Measurements from ENCODE around the gene KIRREL3. TPM values are rescaled to one million over a fixed set of nuclear protein-coding genes. Genes with fewer than 3 reads are reported as not detected.

KIRREL3 gene
- total and polyA plus RNA-seq, 7 experiments from 2014 or later = not detected

GRCh38 chr11:126578426-126578825 is 422.1 kb downstream of the KIRREL3 start:
- intact Hi-C loops (cut with micrococcal nuclease) = no loop called here
- no peak overlapping the region for H3K4me3 ChIP-seq (ENCODE audit: low read length)
- ATAC-seq = no peak
- Mint-ChIP-seq H3K9me3 (peaks cover 0 to 2% (median 0%) of the 10 kb centered on the region in 11 donors), H3K27me3 (peaks cover 0 to 21% (median 4%) of the 10 kb centered on the region in 5 donors), H3K4me1 (peaks cover 0 to 3% (median 0%) of the 10 kb centered on the region in 7 donors), H3K36me3 (no peaks in the 10 kb centered on the region), H3K27ac (no peak overlapping the region), H3K4me3 (no peak overlapping the region)
- POLR2A ChIA-PET = no interaction called here
- H3K27ac ChIP-seq (ENCODE audit: low read depth, low read length) = no peak overlapping the region
- no peak for DNase-seq
- H3K27me3 ChIP-seq (ENCODE audit: control insufficient read depth in 2 of 2, insufficient read depth in 2 of 2, low read length in 2 of 2) = no peaks in the 10 kb centered on the region
- CTCF ChIA-PET = no interaction called here
- H3K4me1 ChIP-seq (ENCODE audit: control insufficient read depth in 2 of 2, insufficient read depth in 2 of 2, low read length in 2 of 2) = no peaks in the 10 kb centered on the region
- H3K36me3 ChIP-seq (ENCODE audit: control insufficient read depth in 2 of 3, insufficient read depth in 3 of 3, low read length in 3 of 3) = no peaks in the 10 kb centered on the region
- H3K9me3 ChIP-seq (ENCODE audit: control insufficient read depth in 2 of 3, low read length in 3 of 3) = no peaks in the 10 kb centered on the region

- no peak overlapping the region for H3K27ac ChIP-seq (ENCODE audit: low read depth, low read length)
- Mint-ChIP-seq H3K4me1 (peaks cover 0 to 3% (median 0%) of the 10 kb centered on the region in 7 donors), H3K4me3 (no peak overlapping the region), H3K9me3 (peaks cover 0 to 2% (median 0%) of the 10 kb centered on the region in 11 donors), H3K27ac (no peak overlapping the region), H3K27me3 (peaks cover 0 to 21% (median 4%) of the 10 kb centered on the region in 5 donors), H3K36me3 (no peaks in the 10 kb centered on the region)
- H3K27me3 ChIP-seq (ENCODE audit: control insufficient read depth in 2 of 2, insufficient read depth in 2 of 2, low read length in 2 of 2) = no peaks in the 10 kb centered on the region
- POLR2A ChIA-PET = no interaction called here
- no peaks in the 10 kb centered on the region for H3K36me3 ChIP-seq (ENCODE audit: control insufficient read depth in 2 of 3, insufficient read depth in 3 of 3, low read length in 3 of 3)
- CTCF ChIA-PET = no interaction called here
- no peak for DNase-seq
- ATAC-seq = no peak
- intact Hi-C loops (cut with micrococcal nuclease) = no loop called here
- H3K4me1 ChIP-seq (ENCODE audit: control insufficient read depth in 2 of 2, insufficient read depth in 2 of 2, low read length in 2 of 2) = no peaks in the 10 kb centered on the region
- no peaks in the 10 kb centered on the region for H3K9me3 ChIP-seq (ENCODE audit: control insufficient read depth in 2 of 3, low read length in 3 of 3)
- no peak overlapping the region for H3K4me3 ChIP-seq (ENCODE audit: low read length)
Measured at GRCh38 chr11:126578021-126578420, 422.5 kb downstream of the KIRREL3 start.

- Histone ChIP-seq H3K4me1 (ENCODE audit: control insufficient read depth in 2 of 2, insufficient read depth in 2 of 2, low read length in 2 of 2) (no peaks in the 10 kb centered on the region), H3K4me3 (ENCODE audit: low read length) (no peak overlapping the region), H3K9me3 (ENCODE audit: control insufficient read depth in 2 of 3, low read length in 3 of 3) (no peaks in the 10 kb centered on the region), H3K27ac (ENCODE audit: low read depth, low read length) (no peak overlapping the region), H3K36me3 (ENCODE audit: control insufficient read depth in 2 of 3, insufficient read depth in 3 of 3, low read length in 3 of 3) (no peaks in the 10 kb centered on the region), H3K27me3 (ENCODE audit: control insufficient read depth in 2 of 2, insufficient read depth in 2 of 2, low read length in 2 of 2) (peaks cover 0 to 5% of the 10 kb centered on the region in 2 donors)
- Mint-ChIP-seq H3K4me3 (no peak overlapping the region), H3K9me3 (peaks cover 0 to 2% (median 0%) of the 10 kb centered on the region in 11 donors), H3K36me3 (no peaks in the 10 kb centered on the region), H3K4me1 (no peaks in the 10 kb centered on the region), H3K27me3 (peaks cover 0 to 33% (median 3%) of the 10 kb centered on the region in 5 donors), H3K27ac (no peak overlapping the region)
- ChIA-PET POLR2A (no interaction called here), CTCF (no interaction called here)
- DNase-seq (no peak), ATAC-seq (no peak)
- intact Hi-C loops (cut with micrococcal nuclease) = no loop called here
Measured at GRCh38 chr11:126575849-126576248, 424.7 kb downstream of the KIRREL3 start.

GRCh38 chr11:126573325-126573978 is 427.1 kb downstream of the KIRREL3 start:
- Mint-ChIP-seq H3K27me3 (peaks cover 0 to 36% (median 3%) of the 10 kb centered on the region in 5 donors), H3K4me1 (no peaks in the 10 kb centered on the region), H3K36me3 (no peaks in the 10 kb centered on the region), H3K4me3 (no peak overlapping the region), H3K9me3 (peaks cover 0 to 2% (median 0%) of the 10 kb centered on the region in 11 donors), H3K27ac (no peak overlapping the region)
- ChIA-PET CTCF (no interaction called here), POLR2A (no interaction called here)
- H3K9me3 ChIP-seq (ENCODE audit: control insufficient read depth in 2 of 3, low read length in 3 of 3) = no peaks in the 10 kb centered on the region
- H3K27me3 ChIP-seq (ENCODE audit: control insufficient read depth in 2 of 2, insufficient read depth in 2 of 2, low read length in 2 of 2) = peaks cover 0 to 8% of the 10 kb centered on the region in 2 donors
- H3K36me3 ChIP-seq (ENCODE audit: control insufficient read depth in 2 of 3, insufficient read depth in 3 of 3, low read length in 3 of 3) = no peaks in the 10 kb centered on the region
- ATAC-seq (no peak), DNase-seq (no peak)
- intact Hi-C loops (cut with micrococcal nuclease) = no loop called here
- no peak overlapping the region for H3K4me3 ChIP-seq (ENCODE audit: low read length)
- H3K27ac ChIP-seq (ENCODE audit: low read depth, low read length) = no peak overlapping the region
- no peaks in the 10 kb centered on the region for H3K4me1 ChIP-seq (ENCODE audit: control insufficient read depth in 2 of 2, insufficient read depth in 2 of 2, low read length in 2 of 2)

- no peak overlapping the region for H3K27ac Mint-ChIP-seq
- no peak for ATAC-seq
- H3K9me3 Mint-ChIP-seq = peaks cover 0 to 1% (median 0%) of the 10 kb centered on the region in 11 donors
- H3K36me3 ChIP-seq (ENCODE audit: control insufficient read depth in 2 of 3, insufficient read depth in 3 of 3, low read length in 3 of 3) = no peaks in the 10 kb centered on the region
- H3K4me1 Mint-ChIP-seq = no peaks in the 10 kb centered on the region
- H3K4me3 ChIP-seq (ENCODE audit: low read length) = no peak overlapping the region
- H3K27ac ChIP-seq (ENCODE audit: low read depth, low read length) = no peak overlapping the region
- no peaks in the 10 kb centered on the region for H3K9me3 ChIP-seq (ENCODE audit: control insufficient read depth in 2 of 3, low read length in 3 of 3)
- no peak for DNase-seq
- intact Hi-C loops (cut with micrococcal nuclease) = no loop called here
- no peak overlapping the region for H3K4me3 Mint-ChIP-seq
- no peaks in the 10 kb centered on the region for H3K36me3 Mint-ChIP-seq
- ChIA-PET POLR2A (no interaction called here), CTCF (no interaction called here)
- H3K27me3 Mint-ChIP-seq = peaks cover 0 to 46% (median 10%) of the 10 kb centered on the region in 5 donors
- H3K27me3 ChIP-seq (ENCODE audit: control insufficient read depth in 2 of 2, insufficient read depth in 2 of 2, low read length in 2 of 2) = peaks cover 0 to 8% of the 10 kb centered on the region in 2 donors
- H3K4me1 ChIP-seq (ENCODE audit: control insufficient read depth in 2 of 2, insufficient read depth in 2 of 2, low read length in 2 of 2) = no peaks in the 10 kb centered on the region
Measured at GRCh38 chr11:126570489-126570888, 430.1 kb downstream of the KIRREL3 start.

GRCh38 chr11:126567419-126567818 is 433.2 kb downstream of the KIRREL3 start:
- Mint-ChIP-seq H3K36me3 (no peaks in the 10 kb centered on the region), H3K4me3 (no peak overlapping the region), H3K4me1 (no peaks in the 10 kb centered on the region), H3K9me3 (peaks cover 0 to 3% (median under 1%) of the 10 kb centered on the region in 11 donors), H3K27ac (no peak overlapping the region), H3K27me3 (peaks cover 3 to 67% (median 14%) of the 10 kb centered on the region in 5 donors)
- H3K4me3 ChIP-seq (ENCODE audit: low read length) = no peak overlapping the region
- no peak overlapping the region for H3K27ac ChIP-seq (ENCODE audit: low read depth, low read length)
- peaks cover 2 to 8% of the 10 kb centered on the region in 2 donors for H3K27me3 ChIP-seq (ENCODE audit: control insufficient read depth in 2 of 2, insufficient read depth in 2 of 2, low read length in 2 of 2)
- H3K9me3 ChIP-seq (ENCODE audit: control insufficient read depth in 2 of 3, low read length in 3 of 3) = no peaks in the 10 kb centered on the region
- no peaks in the 10 kb centered on the region for H3K4me1 ChIP-seq (ENCODE audit: control insufficient read depth in 2 of 2, insufficient read depth in 2 of 2, low read length in 2 of 2)
- H3K36me3 ChIP-seq (ENCODE audit: control insufficient read depth in 2 of 3, insufficient read depth in 3 of 3, low read length in 3 of 3) = no peaks in the 10 kb centered on the region
- no peak for DNase-seq
- intact Hi-C loops (cut with micrococcal nuclease) = no loop called here
- ATAC-seq = no peak
- POLR2A ChIA-PET = no interaction called here
- CTCF ChIA-PET = no interaction called here

GRCh38 chr11:126564566-126564965 is 436.0 kb downstream of the KIRREL3 start:
- H3K27ac ChIP-seq (ENCODE audit: low read depth, low read length) = no peak overlapping the region
- H3K9me3 ChIP-seq (ENCODE audit: control insufficient read depth in 2 of 3, low read length in 3 of 3) = no peaks in the 10 kb centered on the region
- H3K27me3 Mint-ChIP-seq = peaks cover 3 to 56% (median 6%) of the 10 kb centered on the region in 5 donors
- ChIA-PET CTCF (no interaction called here), POLR2A (no interaction called here)
- H3K36me3 Mint-ChIP-seq = no peaks in the 10 kb centered on the region
- H3K27me3 ChIP-seq (ENCODE audit: control insufficient read depth in 2 of 2, insufficient read depth in 2 of 2, low read length in 2 of 2) = peaks cover under 1 to 2% of the 10 kb centered on the region in 2 donors
- intact Hi-C loops (cut with micrococcal nuclease) = no loop called here
- peaks cover 0 to 11% (median 5%) of the 10 kb centered on the region in 11 donors for H3K9me3 Mint-ChIP-seq
- H3K4me3 Mint-ChIP-seq = no peak overlapping the region
- ATAC-seq = no peak
- no peak overlapping the region for H3K4me3 ChIP-seq (ENCODE audit: low read length)
- no peaks in the 10 kb centered on the region for H3K36me3 ChIP-seq (ENCODE audit: control insufficient read depth in 2 of 3, insufficient read depth in 3 of 3, low read length in 3 of 3)
- no peak for DNase-seq
- no peaks in the 10 kb centered on the region for H3K4me1 ChIP-seq (ENCODE audit: control insufficient read depth in 2 of 2, insufficient read depth in 2 of 2, low read length in 2 of 2)
- no peaks in the 10 kb centered on the region for H3K4me1 Mint-ChIP-seq
- H3K27ac Mint-ChIP-seq = no peak overlapping the region
